GM18907 (cell line): ENCODE results near the gene OPCML.

Experiments
- ATAC-seq: cut with Tn5 transposase; IDR thresholded peaks from one replicate; pipeline ENCODE4 v1.9.1; 2021; ENCODE audit warnings: mild to moderate bottlenecking, moderate library complexity; ENCODE audit not compliant: unreplicated experiment

OPCML gene

GRCh38 chr11:133504906-133505305 lies 27.4 kb downstream of the OPCML start:
- ATAC-seq, result no peak

GRCh38 chr11:133503776-133504175 lies 28.5 kb downstream of the OPCML start:
- no peak for ATAC-seq

GRCh38 chr11:133503236-133503635 lies 29.1 kb downstream of the OPCML start:
- ATAC-seq, result no peak

- no peak for ATAC-seq
These were observed 30.4 kb downstream of the OPCML start for GRCh38 chr11:133501643-133502539.

GRCh38 chr11:133500936-133501335 lies 31.4 kb downstream of the OPCML start:
- ATAC-seq, result no peak

- no peak for ATAC-seq
These were observed 31.9 kb downstream of the OPCML start for GRCh38 chr11:133500435-133500834.

- no peak for ATAC-seq
These were observed 33.3 kb downstream of the OPCML start for GRCh38 chr11:133498969-133499368.

- ATAC-seq, result no peak
These were observed 34.7 kb downstream of the OPCML start for GRCh38 chr11:133497477-133498140.

- ATAC-seq, result no peak
These were observed 39.4 kb downstream of the OPCML start for GRCh38 chr11:133492895-133493294.

GRCh38 chr11:133491680-133492383 lies 40.5 kb downstream of the OPCML start:
- no peak for ATAC-seq

GRCh38 chr11:133480722-133481121 lies 51.6 kb downstream of the OPCML start:
- no peak for ATAC-seq

- no peak for ATAC-seq
These were observed 53.1 kb downstream of the OPCML start for GRCh38 chr11:133479209-133479608.

GRCh38 chr11:133477251-133477625 lies 55.1 kb downstream of the OPCML start:
- no peak for ATAC-seq

- no peak for ATAC-seq
These were observed 55.6 kb downstream of the OPCML start for GRCh38 chr11:133476570-133477250.

GRCh38 chr11:133474461-133474860 lies 57.8 kb downstream of the OPCML start:
- ATAC-seq, result no peak

GRCh38 chr11:133467686-133468085 lies 64.6 kb downstream of the OPCML start:
- ATAC-seq, result no peak

GRCh38 chr11:133443206-133443747 lies 89.0 kb downstream of the OPCML start:
- ATAC-seq, result no peak

- no peak for ATAC-seq
These were observed 90.2 kb downstream of the OPCML start for GRCh38 chr11:133441964-133442660.

- ATAC-seq, result no peak
These were observed 106.3 kb downstream of the OPCML start for GRCh38 chr11:133425992-133426391.

- ATAC-seq, result no peak
These were observed 107.1 kb downstream of the OPCML start for GRCh38 chr11:133425245-133425644.
